HEK293T (cell line): Measurements from ENCODE around the gene KIT.

ENCODE experiments used
- CTCF ChIA-PET: fragments of 350-600 bp; formaldehyde crosslinking; extraction: SDS; loops from one replicate; lab custom pipeline; 2021; ENCODE audit warnings: antibody characterized with exemption, inconsistent platforms; lab: Yijun Ruan, JAX
- POLR2A ChIA-PET: fragments of 350-600 bp; formaldehyde crosslinking; extraction: SDS; loops from one replicate; lab custom pipeline; 2020; ENCODE audit warnings: antibody characterized with exemption, inconsistent platforms; lab: Yijun Ruan, JAX
- DNase-seq: peaks from one replicate; pipeline ENCODE4 v3.0.0; 2012; ENCODE audit warnings: mixed read lengths; ENCODE audit errors: extremely low spot score
- ARNT ChIP-seq: fragments of 450-650 bp; IDR thresholded peaks from 2 replicates; pipeline ENCODE4 v1.6.1; 2017; ENCODE audit warnings: mild to moderate bottlenecking
- BHLHE40 ChIP-seq: fragments of 450-650 bp; IDR thresholded peaks from 2 replicates; pipeline ENCODE4 v1.6.1; 2016; ENCODE audit warnings: mild to moderate bottlenecking, moderate library complexity, borderline replicate concordance
- CTBP1 ChIP-seq: fragments of 450-650 bp; IDR thresholded peaks from 2 replicates; pipeline ENCODE4 v1.6.1; 2016; ENCODE audit warnings: borderline replicate concordance
- ELF4 ChIP-seq: fragments of 450-650 bp; IDR thresholded peaks from 2 replicates; pipeline ENCODE4 v1.6.1; 2017; ENCODE audit warnings: antibody characterized with exemption
- FOXA1 ChIP-seq: fragments of 450-650 bp; IDR thresholded peaks from 2 replicates; pipeline ENCODE4 v1.6.1; 2016; ENCODE audit warnings: mild to moderate bottlenecking
- FOXK2 ChIP-seq: fragments of 450-650 bp; IDR thresholded peaks from 2 replicates; pipeline ENCODE4 v1.6.1; 2016; ENCODE audit warnings: mild to moderate bottlenecking
- FOXM1 ChIP-seq: fragments of 450-650 bp; IDR thresholded peaks from 2 replicates; pipeline ENCODE4 v1.6.1; 2017; ENCODE audit warnings: mild to moderate bottlenecking, borderline replicate concordance
- HDGF ChIP-seq: fragments of 450-650 bp; IDR thresholded peaks from 2 replicates; pipeline ENCODE4 v1.6.1; 2017; ENCODE audit warnings: antibody characterized with exemption, borderline replicate concordance
- L3MBTL2 ChIP-seq: fragments of 450-650 bp; conservative IDR thresholded peaks from 2 replicates; pipeline ENCODE4 v1.6.1; 2016; ENCODE audit warnings: mild to moderate bottlenecking
- LEF1 ChIP-seq: fragments of 450-650 bp; IDR thresholded peaks from 2 replicates; pipeline ENCODE4 v1.6.1; 2017; ENCODE audit warnings: mild to moderate bottlenecking, borderline replicate concordance
- NFRKB ChIP-seq: fragments of 450-650 bp; IDR thresholded peaks from 2 replicates; pipeline ENCODE4 v1.6.1; 2016; ENCODE audit warnings: mild to moderate bottlenecking, moderate library complexity
- SP1 ChIP-seq: fragments of 450-650 bp; IDR thresholded peaks from 2 replicates; pipeline ENCODE4 v1.6.1; 2017
- SUZ12 ChIP-seq: fragments of 450-650 bp; IDR thresholded peaks from 2 replicates; pipeline ENCODE4 v1.6.1; 2016; ENCODE audit warnings: mild to moderate bottlenecking
- TARDBP ChIP-seq: fragments of 450-650 bp; IDR thresholded peaks from 2 replicates; pipeline ENCODE4 v1.6.1; 2016
- ZNF384 ChIP-seq: fragments of 450-650 bp; IDR thresholded peaks from 2 replicates; pipeline ENCODE4 v1.6.1; 2016
- TF ChIP-seq, protein P1 (sequence below): fragments of 450-650 bp; IDR thresholded peaks from 2 replicates; pipeline ENCODE4 v1.6.1; 2016

KIT gene

DNA sequence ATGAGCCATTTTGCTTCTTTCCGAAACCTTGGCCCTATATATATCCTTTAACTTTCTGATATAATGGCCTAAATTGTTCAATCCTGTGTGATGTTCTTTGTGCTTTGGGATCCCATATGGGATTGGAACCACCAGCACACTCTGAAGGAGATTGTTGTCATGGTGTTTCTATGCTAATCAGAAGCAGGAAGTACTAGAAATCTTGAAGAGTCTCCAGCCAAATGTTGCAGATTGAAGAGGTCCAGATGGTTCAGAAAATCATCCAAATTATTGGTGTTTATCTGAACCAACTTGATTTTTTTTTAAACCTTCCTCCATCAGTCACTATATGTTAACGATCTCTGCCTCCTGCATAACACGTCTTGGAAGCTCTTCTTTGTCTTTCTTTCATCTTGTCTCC is 72.8 kb downstream of the KIT start:
- ChIA-PET POLR2A (no interaction called here), CTCF (no interaction called here)
- TF ChIP-seq FOXM1 (no peak), ARNT (no peak)
- DNase-seq, result no peak

DNA sequence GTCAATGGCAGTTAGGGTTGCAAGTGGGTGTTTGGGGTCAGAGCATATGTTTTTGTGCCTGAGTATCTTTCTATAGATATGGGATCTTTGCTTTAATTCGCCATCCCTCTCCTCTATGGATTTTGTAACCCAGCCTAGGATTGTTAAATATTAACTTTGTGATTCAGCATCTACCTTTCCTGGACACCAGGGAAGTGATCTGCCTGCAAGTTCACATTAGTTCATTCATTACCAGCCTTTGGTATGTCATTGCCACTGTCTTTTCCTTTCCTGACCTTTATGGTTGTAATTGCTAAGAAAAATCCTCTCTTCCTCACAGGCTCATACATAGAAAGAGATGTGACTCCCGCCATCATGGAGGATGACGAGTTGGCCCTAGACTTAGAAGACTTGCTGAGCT is 73.8 kb downstream of the KIT start:
- ChIA-PET POLR2A (no interaction called here), CTCF (no interaction called here)
- no peak for DNase-seq
- TF ChIP-seq, protein P1, sequence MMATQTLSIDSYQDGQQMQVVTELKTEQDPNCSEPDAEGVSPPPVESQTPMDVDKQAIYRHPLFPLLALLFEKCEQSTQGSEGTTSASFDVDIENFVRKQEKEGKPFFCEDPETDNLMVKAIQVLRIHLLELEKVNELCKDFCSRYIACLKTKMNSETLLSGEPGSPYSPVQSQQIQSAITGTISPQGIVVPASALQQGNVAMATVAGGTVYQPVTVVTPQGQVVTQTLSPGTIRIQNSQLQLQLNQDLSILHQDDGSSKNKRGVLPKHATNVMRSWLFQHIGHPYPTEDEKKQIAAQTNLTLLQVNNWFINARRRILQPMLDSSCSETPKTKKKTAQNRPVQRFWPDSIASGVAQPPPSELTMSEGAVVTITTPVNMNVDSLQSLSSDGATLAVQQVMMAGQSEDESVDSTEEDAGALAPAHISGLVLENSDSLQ, result no peak
- TF ChIP-seq SP1, result no peak
- TF ChIP-seq ELF4, result no peak
- TF ChIP-seq BHLHE40, result no peak
- no peak for TF ChIP-seq L3MBTL2
- no peak for TF ChIP-seq FOXM1
- no peak for TF ChIP-seq LEF1
- no peak for TF ChIP-seq FOXK2
- no peak for TF ChIP-seq CTBP1
- TF ChIP-seq ARNT, result no peak
- no peak for TF ChIP-seq ZNF384
- no peak for TF ChIP-seq FOXA1
- TF ChIP-seq TARDBP, result no peak

DNA sequence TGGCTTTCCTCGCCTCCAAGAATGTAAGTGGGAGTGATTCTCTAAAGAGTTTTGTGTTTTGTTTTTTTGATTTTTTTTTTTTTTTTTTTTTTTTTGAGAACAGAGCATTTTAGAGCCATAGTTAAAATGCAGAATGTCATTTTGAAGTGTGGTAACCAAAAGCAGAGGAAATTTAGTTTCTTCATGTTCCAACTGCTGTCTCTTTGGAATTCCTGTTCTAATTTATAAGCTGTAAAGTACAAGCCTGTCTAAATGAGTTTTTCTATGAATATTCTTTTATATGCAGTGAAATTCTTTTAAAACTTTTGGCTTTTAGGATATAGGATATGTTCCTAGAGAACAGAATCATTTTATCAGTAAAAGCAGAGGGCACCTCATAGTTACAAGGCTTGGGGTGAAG is 74.2 kb downstream of the KIT start:
- TF ChIP-seq ZNF384, result no peak
- no peak for TF ChIP-seq NFRKB
- TF ChIP-seq, protein P1, result no peak
- TF ChIP-seq ELF4, result no peak
- TF ChIP-seq FOXM1, result no peak
- TF ChIP-seq TARDBP, result no peak
- no peak for TF ChIP-seq FOXK2
- no peak for TF ChIP-seq SUZ12
- no peak for TF ChIP-seq FOXA1
- TF ChIP-seq SP1, result no peak
- no peak for TF ChIP-seq CTBP1
- TF ChIP-seq ARNT, result no peak
- TF ChIP-seq HDGF, result no peak
- no peak for TF ChIP-seq LEF1
- TF ChIP-seq L3MBTL2, result no peak
- ChIA-PET CTCF (no interaction called here), POLR2A (no interaction called here)
- no peak for DNase-seq

DNA sequence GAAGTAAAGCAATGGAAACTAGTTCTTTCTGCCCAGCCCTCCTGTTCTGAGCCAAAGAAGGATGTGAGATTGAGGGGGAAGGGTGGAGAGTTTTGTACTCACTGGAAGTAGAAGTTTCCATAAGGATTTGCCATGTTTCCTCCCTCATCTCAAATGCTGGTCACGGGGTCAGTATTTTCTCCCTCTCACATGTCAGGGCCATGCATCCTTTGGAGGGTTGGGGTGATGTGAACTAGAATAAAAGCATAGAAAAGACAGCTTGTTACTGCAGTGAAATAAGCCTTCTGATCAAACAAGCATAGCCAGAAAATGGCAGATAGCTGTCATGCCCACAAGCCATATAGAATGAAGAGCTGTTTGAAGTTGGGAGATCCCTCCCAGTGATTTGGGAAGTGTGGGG is 79.7 kb downstream of the KIT start:
- DNase-seq, result no peak
- ChIA-PET CTCF (no interaction called here), POLR2A (no interaction called here)
- no peak for TF ChIP-seq SUZ12
- no peak for TF ChIP-seq TARDBP
- TF ChIP-seq L3MBTL2, result no peak
- TF ChIP-seq, protein P1, result no peak
- no peak for TF ChIP-seq HDGF
- no peak for TF ChIP-seq FOXA1
- TF ChIP-seq CTBP1, result no peak
- no peak for TF ChIP-seq ARNT
- no peak for TF ChIP-seq LEF1
- TF ChIP-seq BHLHE40, result no peak
- TF ChIP-seq ELF4, result no peak
- no peak for TF ChIP-seq NFRKB
- no peak for TF ChIP-seq FOXM1
- TF ChIP-seq SP1, result no peak
- TF ChIP-seq ZNF384, result no peak
- no peak for TF ChIP-seq FOXK2

DNA sequence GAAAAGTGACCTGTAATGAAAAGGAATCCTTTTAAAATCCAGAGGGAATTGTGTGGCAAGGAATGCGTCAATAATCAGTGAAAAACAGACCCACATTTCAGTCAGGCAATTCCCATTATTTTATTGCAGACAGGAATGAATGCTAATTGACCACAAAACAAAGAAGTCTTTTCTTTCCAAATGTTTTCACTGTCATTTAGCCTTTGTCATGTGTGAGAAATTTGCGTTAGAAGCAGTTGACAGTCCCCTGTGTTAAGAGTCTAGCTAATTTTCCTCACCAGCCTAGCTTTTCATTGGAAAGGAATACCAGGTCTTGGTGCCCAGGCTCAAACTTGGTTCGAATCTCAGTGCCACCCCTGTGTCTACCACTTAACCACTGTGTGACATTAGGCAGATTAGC is 83.4 kb downstream of the KIT start:
- TF ChIP-seq CTBP1 (no peak), SUZ12 (no peak), ARNT (no peak), HDGF (no peak), L3MBTL2 (no peak), NFRKB (no peak), TARDBP (no peak), LEF1 (no peak), SP1 (no peak), FOXA1 (no peak), FOXK2 (no peak), BHLHE40 (no peak), ELF4 (no peak), ZNF384 (no peak), FOXM1 (no peak)
- TF ChIP-seq, protein P1, result no peak
- ChIA-PET POLR2A (no interaction called here), CTCF (no interaction called here)
- no peak for DNase-seq

DNA sequence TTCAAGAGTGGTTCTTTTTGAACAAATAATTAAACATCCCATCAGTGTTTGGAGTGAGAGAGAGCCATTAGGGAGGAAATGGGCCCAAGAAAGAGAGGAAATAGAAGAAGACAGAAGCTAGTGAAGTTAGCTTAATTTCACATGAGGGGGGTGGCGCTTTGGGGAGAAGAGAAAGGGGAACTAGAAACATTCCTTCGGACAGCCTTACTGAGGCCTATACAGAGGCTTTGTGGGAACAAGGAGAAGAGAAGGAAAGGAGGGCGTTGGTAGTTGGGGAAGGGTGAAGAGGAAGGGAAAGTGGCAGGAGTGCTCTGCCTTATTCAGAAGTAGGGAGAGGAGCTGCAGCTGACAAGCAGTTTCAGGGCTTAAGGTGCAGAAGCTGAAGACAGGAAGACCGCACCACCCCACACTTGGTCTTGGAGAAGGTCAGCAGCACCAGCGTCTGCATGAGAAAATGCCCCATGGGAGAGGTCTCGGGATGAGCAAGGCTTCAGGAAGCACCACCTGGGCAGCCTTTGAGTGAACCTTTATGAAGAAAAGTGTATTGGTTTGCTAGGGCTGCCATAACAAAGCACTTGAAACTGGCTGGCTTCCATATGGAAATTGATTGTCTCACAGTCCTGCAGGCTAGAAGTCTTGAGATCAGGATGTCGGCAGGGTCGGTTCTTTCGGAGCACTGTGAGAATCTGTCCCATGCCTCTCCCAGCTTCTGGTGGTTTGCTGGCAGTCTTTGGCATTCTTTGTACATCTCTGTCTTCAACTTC is 85.1 kb downstream of the KIT start:
- no peak for DNase-seq
- ChIA-PET CTCF (no interaction called here), POLR2A (no interaction called here)
- no peak for TF ChIP-seq BHLHE40
- no peak for TF ChIP-seq CTBP1
- TF ChIP-seq SUZ12, result no peak
- TF ChIP-seq SP1, result no peak
- TF ChIP-seq LEF1, result no peak
- no peak for TF ChIP-seq NFRKB
- no peak for TF ChIP-seq ZNF384
- no peak for TF ChIP-seq FOXK2
- TF ChIP-seq, protein P1, result no peak
- no peak for TF ChIP-seq FOXM1
- no peak for TF ChIP-seq ARNT
- TF ChIP-seq HDGF, result no peak
- no peak for TF ChIP-seq FOXA1
- no peak for TF ChIP-seq L3MBTL2
- no peak for TF ChIP-seq TARDBP
